ENCODE results near the gene MAK.

DNA sequence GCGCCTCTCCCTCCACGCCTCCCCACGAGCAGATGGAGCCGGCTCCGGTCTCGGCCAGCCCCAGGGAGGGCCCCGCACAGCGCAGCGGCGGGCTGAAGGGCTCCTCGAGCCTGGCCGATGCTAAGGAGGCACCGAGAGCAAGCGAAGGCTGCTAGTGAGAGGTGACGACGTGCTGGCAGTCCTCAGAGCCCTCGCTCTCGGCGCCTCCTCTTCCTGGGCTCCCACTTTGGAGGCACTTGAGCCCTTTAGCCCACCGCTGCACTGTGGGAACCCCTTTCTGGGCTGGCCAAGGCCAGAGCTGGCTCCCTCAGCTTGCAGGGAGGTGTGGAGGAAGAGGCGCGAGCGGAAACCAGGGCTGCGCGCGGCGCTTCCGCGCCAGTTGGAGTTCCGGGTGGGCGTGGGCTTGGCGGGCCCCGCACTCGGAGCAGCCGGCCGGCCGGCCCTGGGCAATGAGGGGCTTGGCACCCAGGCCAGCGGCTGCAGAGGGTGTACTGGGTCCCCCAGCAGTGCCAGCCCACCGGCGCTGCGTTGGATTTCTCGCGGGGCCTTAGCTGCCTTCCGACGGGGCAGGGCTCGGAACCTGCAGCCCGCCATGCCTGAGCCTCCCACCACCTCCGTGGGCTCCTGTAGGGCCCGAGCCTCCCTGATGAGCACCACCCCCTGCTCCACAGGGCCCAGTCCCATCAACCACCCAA is 117.9 kb downstream of the MAK start:
- TF ChIP-seq CTCF (IDR thresholded peaks at IDR 0.05) (no peak), ZFX (IDR thresholded peaks at IDR 0.05; ENCODE audit: borderline replicate concordance) (no peak)
